ENCODE measurements around the gene HES5.

- TF ChIP-seq CTCF (IDR thresholded peaks at IDR 0.05) (no peak), POLR2A (IDR thresholded peaks at IDR 0.05) (no peak)
These were observed 36.8 kb downstream of the HES5 start for GRCh38 chr1:2493218-2493617.
